ENCODE measurements around the gene TMEM108.

Gene TMEM108

DNA sequence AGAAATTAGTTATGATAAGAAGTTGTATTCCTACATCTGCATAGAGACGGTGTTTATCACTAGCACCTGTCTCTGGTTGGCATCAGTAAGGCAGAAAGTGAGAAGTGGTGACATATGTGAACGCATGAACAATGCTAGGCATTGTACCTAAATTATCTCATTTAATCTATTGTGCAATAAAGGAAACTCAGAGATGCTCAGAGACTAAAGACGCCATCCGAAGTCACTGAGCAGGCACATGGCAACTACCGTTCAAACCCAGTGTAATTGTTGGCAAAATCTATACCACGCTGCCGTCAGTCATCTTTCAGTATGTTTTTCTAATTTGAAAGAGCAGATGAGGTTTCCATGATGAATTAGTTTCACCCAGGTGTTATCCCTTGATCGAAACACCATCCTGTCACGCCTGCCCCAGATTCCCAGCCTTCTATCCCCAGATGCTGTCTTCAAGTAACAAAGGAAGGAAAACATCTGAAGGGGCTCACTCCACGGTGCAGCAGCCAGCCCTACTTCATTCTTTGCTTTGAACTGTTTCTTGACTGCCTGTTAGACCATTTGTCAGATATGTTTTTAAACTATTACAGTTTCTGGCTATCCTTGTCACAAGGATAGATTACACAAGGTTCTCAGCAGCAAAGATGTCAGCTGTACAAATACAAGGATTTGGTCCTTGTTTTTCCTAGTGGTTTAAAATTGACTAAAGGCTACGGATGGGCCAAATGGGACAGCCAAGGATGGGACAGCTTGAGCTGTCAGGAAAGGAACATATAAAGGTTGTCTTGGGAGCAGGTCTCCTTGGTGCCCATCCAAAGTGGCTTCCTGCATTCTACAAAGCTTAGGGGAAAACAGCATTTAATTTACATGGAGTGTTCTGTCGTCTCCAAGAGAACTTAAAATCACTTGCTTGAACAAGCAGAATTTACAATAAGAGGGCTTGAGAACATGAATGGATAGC, 99.1 kb downstream of the TMEM108 start:
- Histone ChIP-seq H3K4me3 (ENCODE audit: insufficient read length, low read depth) (no peak overlapping the region), H3K9ac (ENCODE audit: insufficient read length, low read depth) (no peak overlapping the region), H3K27me3 (ENCODE audit: insufficient read depth, insufficient read length) (no peaks in the 10 kb centered on the region), H3K9me3 (ENCODE audit: insufficient read depth, low read length) (no peaks in the 10 kb centered on the region), H3K4me1 (ENCODE audit: insufficient read depth, insufficient read length) (no peaks in the 10 kb centered on the region), H3K36me3 (ENCODE audit: insufficient read depth, insufficient read length, low read length) (no peaks in the 10 kb centered on the region)
- no peak for TF ChIP-seq YY1 (IDR thresholded peaks at IDR 0.05; ENCODE audit: insufficient read depth, insufficient read length)
- TF ChIP-seq SUZ12 (IDR thresholded peaks at IDR 0.05; ENCODE audit: extremely low read depth, insufficient read depth, insufficient read length): no peak
- no peak for TF ChIP-seq ZNF274 (IDR thresholded peaks at IDR 0.05; ENCODE audit: low read depth, low read length)
- no peak for DNase-seq (ENCODE audit: low read depth, low spot score)

DNA sequence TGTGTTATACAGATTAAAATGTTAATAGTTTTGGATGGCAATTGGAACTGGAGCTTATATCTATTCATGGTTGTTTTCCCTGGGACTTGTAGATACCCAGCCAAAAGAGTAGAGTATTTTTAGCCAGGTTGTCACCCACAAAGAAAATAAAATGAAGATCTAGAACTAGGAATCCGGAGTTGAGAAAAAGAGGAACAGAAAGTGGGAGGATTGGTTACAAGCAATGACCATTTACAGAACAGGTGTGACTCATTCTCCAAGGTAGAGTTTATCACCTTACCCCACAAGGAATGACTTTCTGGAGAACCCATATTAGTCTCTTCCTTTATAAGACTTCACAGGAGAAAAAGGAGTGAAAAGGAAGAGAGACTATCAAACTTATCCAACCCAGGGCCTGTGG, 99.8 kb downstream of the TMEM108 start:
- no peak for TF ChIP-seq ZNF274 (IDR thresholded peaks at IDR 0.05; ENCODE audit: low read depth, low read length)
- no peak for TF ChIP-seq SUZ12 (IDR thresholded peaks at IDR 0.05; ENCODE audit: extremely low read depth, insufficient read depth, insufficient read length)
- no peak for TF ChIP-seq YY1 (IDR thresholded peaks at IDR 0.05; ENCODE audit: insufficient read depth, insufficient read length)
- Histone ChIP-seq H3K4me3 (ENCODE audit: insufficient read length, low read depth) (no peak overlapping the region), H3K27me3 (ENCODE audit: insufficient read depth, insufficient read length) (no peaks in the 10 kb centered on the region), H3K4me1 (ENCODE audit: insufficient read depth, insufficient read length) (no peaks in the 10 kb centered on the region), H3K9me3 (ENCODE audit: insufficient read depth, low read length) (no peaks in the 10 kb centered on the region), H3K9ac (ENCODE audit: insufficient read length, low read depth) (no peak overlapping the region), H3K36me3 (ENCODE audit: insufficient read depth, insufficient read length, low read length) (no peaks in the 10 kb centered on the region)
- no peak for DNase-seq (ENCODE audit: low read depth, low spot score)

DNA sequence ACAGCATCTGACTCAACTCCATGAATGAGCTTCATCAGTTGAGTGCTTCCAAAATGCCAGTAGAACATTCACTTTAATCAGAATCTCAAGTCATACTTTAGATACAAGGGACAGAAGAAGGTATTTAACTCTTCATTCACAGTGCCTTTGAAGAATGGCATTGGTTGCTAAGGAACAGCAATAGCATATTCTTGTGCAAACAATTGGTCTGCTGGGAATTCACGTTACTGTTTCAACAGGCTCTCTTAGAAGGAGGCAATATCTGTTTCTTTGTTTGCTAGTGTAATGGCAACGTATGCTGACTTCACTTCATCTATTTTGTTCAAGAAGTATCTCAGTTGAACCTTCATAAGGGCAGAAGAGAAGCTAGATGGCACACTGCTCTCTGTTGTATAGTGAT, 113.9 kb downstream of the TMEM108 start:
- TF ChIP-seq YY1 (IDR thresholded peaks at IDR 0.05; ENCODE audit: insufficient read depth, insufficient read length) (no peak), SUZ12 (IDR thresholded peaks at IDR 0.05; ENCODE audit: extremely low read depth, insufficient read depth, insufficient read length) (no peak), ZNF274 (IDR thresholded peaks at IDR 0.05; ENCODE audit: low read depth, low read length) (no peak)
- no peaks in the 10 kb centered on the region for H3K9me3 ChIP-seq (ENCODE audit: insufficient read depth, low read length)
- no peak overlapping the region for H3K9ac ChIP-seq (ENCODE audit: insufficient read length, low read depth)
- DNase-seq (ENCODE audit: low read depth, low spot score): no peak
- no peaks in the 10 kb centered on the region for H3K36me3 ChIP-seq (ENCODE audit: insufficient read depth, insufficient read length, low read length)
- no peaks in the 10 kb centered on the region for H3K27me3 ChIP-seq (ENCODE audit: insufficient read depth, insufficient read length)
- H3K4me3 ChIP-seq (ENCODE audit: insufficient read length, low read depth): no peak overlapping the region
- H3K4me1 ChIP-seq (ENCODE audit: insufficient read depth, insufficient read length): no peaks in the 10 kb centered on the region

DNA sequence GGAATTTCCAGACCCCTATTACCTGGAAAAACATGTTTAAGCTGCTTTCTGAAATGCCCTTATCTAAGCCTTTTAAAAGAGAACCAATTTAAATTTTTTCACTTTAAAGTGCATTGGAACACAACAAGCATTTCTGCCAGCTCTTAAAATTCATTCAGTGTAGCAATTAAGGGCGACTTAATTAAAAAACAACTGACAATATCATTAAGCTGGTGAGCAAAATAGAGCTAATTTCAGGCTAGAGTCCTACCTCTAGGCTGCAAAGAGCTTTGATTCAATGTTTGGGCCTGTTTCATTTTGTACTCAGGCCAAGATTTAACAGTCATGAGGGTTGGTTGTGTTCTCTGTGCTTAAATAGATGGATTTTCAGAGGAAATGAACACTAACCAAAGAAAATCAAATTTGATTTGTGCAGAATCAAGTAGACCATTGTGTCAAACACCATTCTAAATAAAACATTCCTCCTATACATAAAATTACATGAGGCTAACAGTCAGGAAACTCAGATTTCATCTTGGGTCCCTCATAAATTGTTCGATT, 114.6 kb downstream of the TMEM108 start:
- Histone ChIP-seq H3K27me3 (ENCODE audit: insufficient read depth, insufficient read length) (no peaks in the 10 kb centered on the region), H3K36me3 (ENCODE audit: insufficient read depth, insufficient read length, low read length) (no peaks in the 10 kb centered on the region), H3K9ac (ENCODE audit: insufficient read length, low read depth) (no peak overlapping the region), H3K4me3 (ENCODE audit: insufficient read length, low read depth) (no peak overlapping the region), H3K4me1 (ENCODE audit: insufficient read depth, insufficient read length) (no peaks in the 10 kb centered on the region), H3K9me3 (ENCODE audit: insufficient read depth, low read length) (no peaks in the 10 kb centered on the region)
- no peak for TF ChIP-seq YY1 (IDR thresholded peaks at IDR 0.05; ENCODE audit: insufficient read depth, insufficient read length)
- no peak for TF ChIP-seq SUZ12 (IDR thresholded peaks at IDR 0.05; ENCODE audit: extremely low read depth, insufficient read depth, insufficient read length)
- TF ChIP-seq ZNF274 (IDR thresholded peaks at IDR 0.05; ENCODE audit: low read depth, low read length): no peak
- DNase-seq (ENCODE audit: low read depth, low spot score): no peak

DNA sequence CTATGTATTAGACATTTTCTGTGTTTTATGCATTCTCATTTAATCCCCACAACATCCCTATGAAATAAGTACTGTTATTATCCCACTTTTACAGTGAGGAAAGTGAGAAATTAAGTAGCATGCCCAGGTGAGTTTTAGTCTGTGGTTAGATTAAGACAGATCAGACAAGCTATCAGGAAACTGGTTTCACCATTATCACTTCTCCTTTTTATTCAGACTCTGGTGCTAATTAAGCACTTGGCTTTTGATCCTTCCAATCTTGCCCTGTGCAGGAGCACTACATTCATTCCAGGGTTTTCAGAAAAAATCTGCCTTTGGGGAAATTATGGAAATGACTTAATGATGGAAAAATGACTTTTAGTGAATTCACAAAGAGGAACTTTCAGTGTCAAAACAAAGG, 115.2 kb downstream of the TMEM108 start:
- no peak for DNase-seq (ENCODE audit: low read depth, low spot score)
- Histone ChIP-seq H3K9me3 (ENCODE audit: insufficient read depth, low read length) (no peaks in the 10 kb centered on the region), H3K4me3 (ENCODE audit: insufficient read length, low read depth) (no peak overlapping the region), H3K36me3 (ENCODE audit: insufficient read depth, insufficient read length, low read length) (no peaks in the 10 kb centered on the region), H3K4me1 (ENCODE audit: insufficient read depth, insufficient read length) (no peaks in the 10 kb centered on the region), H3K9ac (ENCODE audit: insufficient read length, low read depth) (no peak overlapping the region), H3K27me3 (ENCODE audit: insufficient read depth, insufficient read length) (no peaks in the 10 kb centered on the region)
- no peak for TF ChIP-seq SUZ12 (IDR thresholded peaks at IDR 0.05; ENCODE audit: extremely low read depth, insufficient read depth, insufficient read length)
- no peak for TF ChIP-seq YY1 (IDR thresholded peaks at IDR 0.05; ENCODE audit: insufficient read depth, insufficient read length)
- no peak for TF ChIP-seq ZNF274 (IDR thresholded peaks at IDR 0.05; ENCODE audit: low read depth, low read length)

DNA sequence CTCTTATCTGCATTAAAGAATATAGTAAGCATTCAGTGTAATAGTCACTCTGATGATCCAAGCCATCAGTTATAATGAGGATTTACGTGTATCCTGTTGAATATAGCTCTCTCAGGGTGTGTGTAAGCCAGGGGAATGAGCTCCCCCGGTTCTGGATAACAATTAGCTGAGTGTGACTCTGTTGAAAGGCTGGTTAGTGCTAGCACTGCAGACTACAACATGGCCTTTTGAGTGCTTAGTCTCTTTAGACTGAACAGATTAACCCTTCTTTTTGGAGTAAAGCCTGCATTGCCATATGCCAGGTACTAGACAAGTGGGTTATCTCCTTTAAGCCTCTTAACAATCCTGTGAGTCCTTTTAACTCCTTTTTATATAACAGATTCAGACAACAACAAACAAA, 119.5 kb downstream of the TMEM108 start:
- TF ChIP-seq SUZ12 (IDR thresholded peaks at IDR 0.05; ENCODE audit: extremely low read depth, insufficient read depth, insufficient read length) (no peak), ZNF274 (IDR thresholded peaks at IDR 0.05; ENCODE audit: low read depth, low read length) (no peak), YY1 (IDR thresholded peaks at IDR 0.05; ENCODE audit: insufficient read depth, insufficient read length) (no peak)
- Histone ChIP-seq H3K36me3 (ENCODE audit: insufficient read depth, insufficient read length, low read length) (no peaks in the 10 kb centered on the region), H3K4me1 (ENCODE audit: insufficient read depth, insufficient read length) (no peaks in the 10 kb centered on the region), H3K4me3 (ENCODE audit: insufficient read length, low read depth) (no peak overlapping the region), H3K9me3 (ENCODE audit: insufficient read depth, low read length) (no peaks in the 10 kb centered on the region), H3K9ac (ENCODE audit: insufficient read length, low read depth) (no peak overlapping the region), H3K27me3 (ENCODE audit: insufficient read depth, insufficient read length) (no peaks in the 10 kb centered on the region)
- DNase-seq (ENCODE audit: low read depth, low spot score): no peak

DNA sequence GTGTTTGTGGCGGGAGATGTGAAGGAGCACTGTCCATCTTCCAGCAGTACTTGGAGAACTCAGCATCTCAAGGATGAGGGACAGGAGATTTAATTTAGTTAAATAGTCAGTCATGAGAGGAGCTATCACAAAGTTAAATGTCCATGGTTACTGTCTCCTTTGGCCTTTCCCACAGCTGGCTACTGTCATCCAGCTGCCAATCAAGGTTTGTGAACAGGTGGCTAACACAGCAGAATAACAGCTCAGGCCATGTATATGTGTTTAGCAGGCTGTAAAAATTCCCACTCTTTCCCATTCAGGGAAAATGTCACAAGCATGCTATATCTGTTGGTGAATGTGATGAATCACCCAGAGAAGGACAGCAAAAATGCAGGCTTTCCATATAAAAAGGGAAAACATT, 120.5 kb downstream of the TMEM108 start:
- Histone ChIP-seq H3K4me1 (ENCODE audit: insufficient read depth, insufficient read length) (no peaks in the 10 kb centered on the region), H3K9ac (ENCODE audit: insufficient read length, low read depth) (no peak overlapping the region), H3K4me3 (ENCODE audit: insufficient read length, low read depth) (no peak overlapping the region), H3K36me3 (ENCODE audit: insufficient read depth, insufficient read length, low read length) (no peaks in the 10 kb centered on the region), H3K27me3 (ENCODE audit: insufficient read depth, insufficient read length) (no peaks in the 10 kb centered on the region), H3K9me3 (ENCODE audit: insufficient read depth, low read length) (no peaks in the 10 kb centered on the region)
- TF ChIP-seq YY1 (IDR thresholded peaks at IDR 0.05; ENCODE audit: insufficient read depth, insufficient read length) (no peak), ZNF274 (IDR thresholded peaks at IDR 0.05; ENCODE audit: low read depth, low read length) (no peak), SUZ12 (IDR thresholded peaks at IDR 0.05; ENCODE audit: extremely low read depth, insufficient read depth, insufficient read length) (no peak)
- DNase-seq (ENCODE audit: low read depth, low spot score): no peak

Data from NT2/D1 (cell line).